ENCODE data around the gene CAMK2A. TPM values are rescaled to one million over a fixed set of nuclear protein-coding genes. Genes with fewer than 3 reads are reported as not detected.

Gene CAMK2A
- total RNA-seq, 3 donors from 2014 or later (not counting 1 experiment from before 2014, with no cell fraction given) = 0.38 TPM; not detected in 2

- no peak overlapping the region for H3K4me3 Mint-ChIP-seq
- DNase-seq = no peak
- no peaks in the 10 kb centered on the region for H3K4me1 Mint-ChIP-seq
- no peaks in the 10 kb centered on the region for H3K36me3 ChIP-seq (ENCODE audit: control insufficient read depth, insufficient read depth, low read length)
- H3K27ac Mint-ChIP-seq = no peak overlapping the region
- no peak for ATAC-seq
- no peak overlapping the region for H3K27ac ChIP-seq (ENCODE audit: low read length)
- intact Hi-C loops (cut with micrococcal nuclease) = no loop called here
- no peaks in the 10 kb centered on the region for H3K4me1 ChIP-seq (ENCODE audit: control insufficient read depth, insufficient read depth, low read length)
- no peak overlapping the region for H3K4me3 ChIP-seq (ENCODE audit: low read length)
- H3K9me3 ChIP-seq (ENCODE audit: control insufficient read depth, insufficient read depth, low read length) = no peaks in the 10 kb centered on the region
- no peaks in the 10 kb centered on the region for H3K9me3 Mint-ChIP-seq
- WGBS (ENCODE audit: insufficient coverage) = 88% methylated on average over 21 of the region's 21 CpGs
- no peak for TF ChIP-seq CTCF (IDR thresholded peaks at IDR 0.05)
- H3K27me3 ChIP-seq (ENCODE audit: control insufficient read depth, insufficient read depth, low read length) = no peaks in the 10 kb centered on the region
- H3K36me3 Mint-ChIP-seq = no peaks in the 10 kb centered on the region
- H3K27me3 Mint-ChIP-seq (ENCODE audit: low read depth in 2 of 2) = no peaks in the 10 kb centered on the region
These were observed 50.3 kb downstream of the CAMK2A start for GRCh38 chr5:150239099-150239793.

DNA sequence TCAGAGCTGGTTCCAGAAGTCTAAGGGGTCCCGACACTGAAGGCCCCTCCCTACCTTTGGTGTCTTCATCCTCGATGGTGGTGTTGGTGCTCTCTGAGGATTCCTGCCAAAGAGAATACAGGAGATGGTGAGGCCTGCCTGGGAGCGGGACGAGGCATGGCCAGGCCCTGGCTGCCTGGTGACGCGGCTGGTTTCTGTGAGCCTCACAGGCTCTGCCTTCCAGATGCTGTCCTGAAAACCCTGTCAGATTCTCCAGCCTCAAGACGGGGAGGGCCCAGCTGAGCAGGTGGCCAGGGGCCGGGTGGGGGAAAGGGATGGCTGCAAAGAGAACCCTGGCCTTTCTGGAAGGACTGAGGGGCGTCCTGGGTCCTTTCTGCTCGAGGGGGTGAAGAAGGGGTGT is 50.9 kb downstream of the CAMK2A start:
- 87% methylated on average over 10 of the region's 10 CpGs for WGBS (ENCODE audit: insufficient coverage)
- DNase-seq (no peak), ATAC-seq (no peak)
- no peaks in the 10 kb centered on the region for H3K27me3 Mint-ChIP-seq (ENCODE audit: low read depth in 2 of 2)
- H3K4me3 ChIP-seq (ENCODE audit: low read length) = no peak overlapping the region
- H3K27ac ChIP-seq (ENCODE audit: low read length) = no peak overlapping the region
- intact Hi-C loops (cut with micrococcal nuclease) = no loop called here
- no peaks in the 10 kb centered on the region for H3K36me3 ChIP-seq (ENCODE audit: control insufficient read depth, insufficient read depth, low read length)
- no peaks in the 10 kb centered on the region for H3K4me1 Mint-ChIP-seq
- no peaks in the 10 kb centered on the region for H3K9me3 Mint-ChIP-seq
- H3K9me3 ChIP-seq (ENCODE audit: control insufficient read depth, insufficient read depth, low read length) = no peaks in the 10 kb centered on the region
- no peaks in the 10 kb centered on the region for H3K4me1 ChIP-seq (ENCODE audit: control insufficient read depth, insufficient read depth, low read length)
- no peaks in the 10 kb centered on the region for H3K27me3 ChIP-seq (ENCODE audit: control insufficient read depth, insufficient read depth, low read length)
- no peak for TF ChIP-seq CTCF (IDR thresholded peaks at IDR 0.05)
- no peaks in the 10 kb centered on the region for H3K36me3 Mint-ChIP-seq
- H3K27ac Mint-ChIP-seq = no peak overlapping the region
- no peak overlapping the region for H3K4me3 Mint-ChIP-seq

DNA sequence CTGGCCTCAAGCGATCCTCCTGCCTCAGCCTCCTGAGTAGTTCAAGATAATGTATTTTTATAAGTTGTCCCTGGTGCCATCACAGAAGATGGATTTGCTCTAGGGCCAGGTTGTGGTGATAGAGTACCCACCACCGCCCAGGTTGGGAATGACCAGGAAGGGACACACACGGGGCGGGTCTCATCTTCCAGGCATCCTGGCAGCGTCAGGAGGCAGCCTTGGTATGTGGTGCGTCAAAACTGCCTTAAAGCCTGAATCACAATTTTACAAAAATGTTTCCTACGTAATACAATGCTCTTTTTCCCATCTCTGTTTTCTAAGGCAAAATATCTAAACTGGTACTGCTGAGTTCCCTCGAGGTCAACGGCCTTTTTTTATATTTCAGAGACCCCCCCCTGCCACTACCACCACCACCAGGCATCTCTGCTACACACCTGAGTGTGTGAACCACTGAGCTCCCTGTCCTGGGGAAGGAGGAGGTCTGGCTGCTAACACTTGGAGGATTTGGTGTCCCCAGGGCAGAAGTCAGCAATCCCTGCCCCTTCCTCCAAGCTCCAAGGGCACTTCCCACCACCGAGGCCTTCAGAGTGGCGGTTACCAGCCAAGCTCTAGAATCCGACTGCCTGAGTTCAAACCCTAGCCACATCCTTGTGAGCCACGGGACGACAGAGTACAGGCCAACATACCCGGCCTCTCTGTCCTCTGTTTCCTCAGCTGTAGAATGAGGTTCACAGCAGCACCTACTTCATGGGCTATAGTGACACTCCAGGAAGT is 52.4 kb downstream of the CAMK2A start:
- no peak for TF ChIP-seq CTCF (IDR thresholded peaks at IDR 0.05)
- Mint-ChIP-seq H3K4me1 (no peaks in the 10 kb centered on the region), H3K27me3 (ENCODE audit: low read depth in 2 of 2) (no peaks in the 10 kb centered on the region), H3K27ac (no peak overlapping the region), H3K9me3 (no peaks in the 10 kb centered on the region), H3K4me3 (no peak overlapping the region), H3K36me3 (no peaks in the 10 kb centered on the region)
- Histone ChIP-seq H3K9me3 (ENCODE audit: control insufficient read depth, insufficient read depth, low read length) (no peaks in the 10 kb centered on the region), H3K4me1 (ENCODE audit: control insufficient read depth, insufficient read depth, low read length) (no peaks in the 10 kb centered on the region), H3K4me3 (ENCODE audit: low read length) (no peak overlapping the region), H3K27ac (ENCODE audit: low read length) (no peak overlapping the region), H3K36me3 (ENCODE audit: control insufficient read depth, insufficient read depth, low read length) (no peaks in the 10 kb centered on the region), H3K27me3 (ENCODE audit: control insufficient read depth, insufficient read depth, low read length) (no peaks in the 10 kb centered on the region)
- ATAC-seq (no peak), DNase-seq (no peak)
- 83% methylated on average over 15 of the region's 15 CpGs for WGBS (ENCODE audit: insufficient coverage)
- intact Hi-C loops (cut with micrococcal nuclease) = no loop called here
